Left renal cortex interstitium (tissue), 4 donors: ENCODE data around the gene APOD. TPM values are rescaled to one million over a fixed set of nuclear protein-coding genes. Genes with fewer than 3 reads are reported as not detected.

Source experiments
- DNase-seq, 4 donors: peaks; one replicate each; pipeline ENCODE4 v3.0.0-alpha.2; 2013; ENCODE audit warnings: low read depth in 4 of 4, low spot score in 2 of 4, missing footprints in 1 of 4
- polyA plus RNA-seq, 4 donors: library from polyadenylated mRNA; unstranded; fragments of 120-200 nt; gene quantifications; one replicate each; pipeline ENCODE4 v1.2.1, GENCODE V29; 2013; ENCODE audit not compliant: insufficient read length in 4 of 4

Gene APOD
- polyA plus RNA-seq, 4 donors = 1.0 to 8.5 (median 5.4) TPM

DNA sequence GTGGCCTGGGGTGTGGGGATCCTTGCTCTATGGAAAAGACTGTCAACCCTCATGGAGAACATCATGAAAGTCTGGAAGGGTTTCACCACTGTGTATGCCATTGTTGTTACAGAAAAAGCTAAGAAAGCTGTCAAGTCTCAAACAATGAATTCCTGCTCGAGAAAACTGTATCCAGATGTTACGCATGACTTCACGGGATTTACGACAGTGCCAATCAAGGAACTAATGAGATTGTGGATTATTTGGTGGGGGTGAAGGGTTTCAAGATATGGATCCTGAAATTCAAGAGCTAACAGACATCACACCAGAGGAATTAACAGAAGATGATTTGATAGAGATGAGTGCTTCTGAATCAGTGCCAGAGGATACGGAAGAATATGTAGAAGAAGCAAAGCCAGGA, 48.4 kb downstream of the APOD start:
- no peak for DNase-seq

DNA sequence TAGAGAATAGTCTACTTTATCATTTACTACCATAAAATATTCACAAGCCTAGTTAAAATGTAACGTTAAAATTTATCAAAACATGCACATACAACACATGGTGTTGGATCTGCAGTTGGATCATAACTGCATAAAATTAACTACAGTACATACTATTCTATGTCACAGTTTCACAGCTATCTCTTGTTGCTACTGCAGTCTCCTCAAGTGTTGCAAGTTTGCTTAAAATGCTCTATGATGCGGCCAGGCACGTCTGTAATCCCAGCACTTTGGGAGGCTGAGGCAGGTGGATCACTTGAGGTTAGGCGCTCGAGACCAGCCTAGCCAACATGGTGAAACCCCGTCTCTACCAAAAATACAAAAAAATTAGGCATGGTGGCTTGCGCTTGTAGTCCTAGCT, 50.9 kb downstream of the APOD start:
- no peak for DNase-seq

DNA sequence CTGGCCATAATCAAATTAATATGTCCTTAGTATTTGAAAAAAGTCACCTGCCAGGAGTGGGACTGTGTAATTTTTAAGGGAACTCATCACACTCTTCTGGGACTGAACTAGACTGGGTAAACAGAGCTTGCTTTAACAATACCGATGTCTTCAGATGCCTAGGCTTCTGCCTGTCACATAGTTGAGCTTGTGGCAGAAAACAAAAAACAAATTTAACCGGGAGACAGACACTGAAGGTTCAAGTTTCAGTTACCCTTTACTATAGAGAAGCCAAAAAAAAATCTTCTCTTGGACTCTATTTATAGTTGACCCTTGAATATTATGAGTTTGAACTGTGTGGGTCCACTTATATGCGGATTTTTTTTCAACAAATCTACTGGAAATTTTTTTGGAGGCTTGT, 51.4 kb downstream of the APOD start:
- DNase-seq = no peak

DNA sequence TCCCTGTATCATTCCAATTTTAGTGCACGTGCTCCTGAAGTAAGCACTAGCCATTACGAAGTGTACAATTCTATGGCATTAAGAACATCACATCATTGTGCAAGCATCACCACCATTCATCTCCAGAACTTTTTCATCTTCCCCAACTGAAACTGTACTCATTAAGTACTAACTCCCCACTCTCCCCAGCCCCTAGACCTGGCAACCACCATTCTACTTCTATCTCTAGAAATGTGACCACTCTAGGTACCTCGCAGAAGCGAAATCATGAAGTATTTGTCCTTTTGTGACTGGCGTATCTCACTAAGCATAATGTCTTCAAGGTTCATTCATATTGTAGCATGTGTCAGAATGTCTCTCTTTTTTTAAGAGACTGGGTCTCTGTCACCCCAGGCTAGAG, 52.1 kb downstream of the APOD start:
- DNase-seq = no peak

DNA sequence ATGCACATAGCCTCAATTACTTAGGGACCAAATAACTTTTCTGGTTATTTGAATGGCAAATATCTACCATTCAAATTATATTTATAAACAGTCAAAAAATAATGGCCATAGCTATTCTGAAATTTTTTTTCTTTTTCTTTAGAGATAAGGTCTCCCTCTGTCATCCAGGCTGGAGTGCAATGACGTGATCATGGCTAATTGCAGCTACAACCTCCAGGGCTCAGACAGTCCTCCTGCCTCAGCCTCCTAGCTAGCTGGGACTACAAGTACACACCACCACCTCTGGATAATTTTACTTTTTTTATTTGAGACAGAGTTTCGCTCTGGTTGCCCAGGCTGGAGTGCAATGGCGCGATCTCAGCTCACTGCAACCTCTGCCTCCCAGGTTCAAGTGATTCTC, 57.2 kb downstream of the APOD start:
- DNase-seq = no peak

DNA sequence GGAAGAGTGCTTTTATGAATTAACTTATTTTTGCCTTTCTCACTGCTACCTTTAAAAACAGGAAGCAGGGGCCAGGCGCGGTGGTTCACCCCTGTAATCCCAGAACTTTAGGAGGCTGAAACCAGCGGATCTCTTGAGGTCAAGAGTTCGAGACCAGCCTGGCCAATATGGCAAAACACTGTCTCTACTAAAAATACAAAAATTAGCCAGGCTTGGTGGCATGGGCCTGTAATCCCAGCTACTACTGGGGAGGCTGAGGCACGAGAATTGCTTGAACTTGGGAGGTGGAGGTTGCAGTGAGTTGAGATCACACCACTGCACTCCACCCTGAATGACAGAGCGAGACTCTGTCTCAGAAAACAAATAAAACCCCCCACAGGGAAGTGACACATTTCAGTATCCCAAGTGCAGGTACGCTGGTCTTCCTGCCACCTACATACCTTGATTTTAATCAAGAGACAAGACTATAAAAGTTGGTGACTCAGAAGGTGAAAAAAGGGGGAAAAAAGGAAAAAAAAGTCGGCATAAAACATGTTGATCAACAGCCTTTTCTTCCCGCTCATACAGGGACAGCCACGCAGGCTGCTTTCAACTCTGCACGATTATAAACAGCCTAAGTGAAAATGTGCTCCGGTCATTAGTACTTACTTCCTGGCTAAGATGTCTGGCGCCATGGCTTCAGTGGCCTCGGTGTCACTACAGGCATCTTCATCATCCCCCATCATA, 59.4 kb downstream of the APOD start:
- no peak for DNase-seq

DNA sequence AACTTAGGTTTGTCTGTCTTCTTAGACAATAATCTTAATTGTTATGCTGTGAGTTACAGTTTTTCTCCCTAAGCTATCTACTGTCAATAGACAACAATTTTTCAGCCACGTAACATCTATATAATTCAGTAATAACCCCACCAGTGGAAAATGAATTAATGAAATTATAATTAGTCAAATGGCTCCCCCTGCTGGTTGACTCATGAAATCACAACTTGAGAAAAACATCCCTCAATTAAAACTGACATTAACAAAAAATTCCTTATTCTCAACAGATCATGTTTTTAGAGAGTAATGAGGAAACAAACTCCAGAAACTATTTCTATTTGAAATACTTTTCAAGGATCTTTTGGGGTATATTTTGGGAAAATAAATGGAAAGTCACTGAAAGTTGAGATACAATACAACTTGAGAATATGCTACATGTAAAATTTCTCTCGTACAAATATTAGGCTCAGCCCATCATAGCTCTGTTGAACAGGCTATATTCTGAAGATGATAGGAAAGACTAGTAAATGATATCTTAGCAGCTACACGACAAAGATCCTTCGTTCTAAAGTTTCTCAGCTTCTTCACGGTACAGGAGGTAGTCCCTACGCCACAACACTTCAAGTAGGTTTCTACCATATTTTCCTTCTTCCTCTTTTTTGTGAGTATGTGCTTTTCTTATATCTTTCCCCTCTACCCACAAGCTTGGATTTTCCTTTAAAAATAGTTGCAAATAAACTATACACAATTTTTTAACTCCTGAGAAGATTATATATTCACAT, 61.3 kb downstream of the APOD start:
- no peak for DNase-seq

Other genes with a start within 250 kb of the APOD start
- gene ACAP2, start 140.9 kb downstream of the APOD start, polyA plus RNA-seq = 10 to 100 TPM; 26.6 to 41.1 (median 33.5) TPM
- gene PPP1R2, start 40.6 kb downstream of the APOD start, polyA plus RNA-seq = 10 to 100 TPM; 51.1 to 64.1 (median 60.4) TPM
- 10 to 100 TPM; 19.7 to 44.4 (median 31.7) TPM for gene MUC20, start 137.0 kb upstream of the APOD start, polyA plus RNA-seq
- gene MUC4, start 228.0 kb upstream of the APOD start, polyA plus RNA-seq = 1 to 10 TPM in 2 of 4 donors, under 1 TPM in 2; 0.59 to 2.4 (median 1.2) TPM